K562 (cell line): Measurements from ENCODE around the gene RTL10. TPM values are rescaled to one million over a fixed set of nuclear protein-coding genes. Genes with fewer than 3 reads are reported as not detected.

Experiments
- ATAC-seq: fragments of 200-7000 bp; cut with Tn5 transposase; 3 replicates; pipeline ENCODE4 v1.9.1; 2020; ENCODE audit warnings: moderate library complexity
- BruUV-seq: library from RNA; stranded (reverse); fragments of 400-500 nt; replicated peaks from 2 replicates; lab custom pipeline; 2021; lab: Mats Ljungman, UMichigan
- CTCF ChIA-PET: fragments of 300-600 bp; formaldehyde crosslinking; extraction: SDS; loops from one replicate; lab custom pipeline; 2021; ENCODE audit warnings: low intra/inter-chr PET ratio; lab: Yijun Ruan, JAX
- POLR2A ChIA-PET: fragments of 300-600, 350-650 bp; sonication (Branson Sonifier 250); formaldehyde crosslinking; extraction: SDS; loops from one replicate; lab custom pipeline; 2021; ENCODE audit warnings: antibody characterized with exemption, inconsistent platforms; lab: Yijun Ruan, JAX
- DNase-seq, 4 experiments: peaks; one replicate each; pipeline versions ENCODE4 v3.0.0 to v3.0.0-alpha.2; 2011 to 2018; ENCODE audit warnings: low spot score in 3 of 4, mixed read lengths in 3 of 4; ENCODE audit errors: extremely low read depth in 1 of 4
- FAIRE-seq: peaks from 2 replicates; lab custom pipeline; 2011; peaks lifted over from hg19 to GRCh38; lab: Jason Lieb, UNC
- H2AFZ ChIP-seq: 2 replicates; pipeline ENCODE4 v1.6.0; 2011; ENCODE audit warnings: low read depth, low read length, control low read depth, inconsistent platforms
- H3K27ac ChIP-seq: fragments of 200-600 bp; 3 replicates; pipeline ENCODE4 v1.8.0; 2011; ENCODE audit warnings: low read depth, mild to moderate bottlenecking, control low read depth, inconsistent platforms, low read length, moderate library complexity, mixed read lengths; ENCODE audit errors: extremely low read depth
- H3K27me3 ChIP-seq, 2 experiments: fragments of 300-600 bp in 1 of 2; 2 replicates in 1 of 2; 3 replicates in 1 of 2; pipeline versions ENCODE4 v1.6.0 to v1.8.0; 2011; ENCODE audit warnings: inconsistent platforms in 2 of 2, low read length in 2 of 2, mild to moderate bottlenecking in 1 of 2, mixed read lengths in 1 of 2, moderate library complexity in 1 of 2; ENCODE audit not compliant: control insufficient read depth in 2 of 2, insufficient read depth in 2 of 2
- H3K36me3 ChIP-seq: fragments of 300-600 bp; 3 replicates; pipeline ENCODE4 v1.8.0; 2011; ENCODE audit warnings: mild to moderate bottlenecking, low read length, inconsistent platforms; ENCODE audit not compliant: control insufficient read depth, insufficient read depth
- H3K4me1 ChIP-seq, 2 experiments: fragments of 200-600 bp in 1 of 2; replicated peaks in 1 of 2; 2 replicates in 1 of 2; 3 replicates in 1 of 2; pipeline versions ENCODE4 v1.5.1 to v1.8.0; 2011; ENCODE audit warnings: inconsistent platforms in 2 of 2, low read length in 2 of 2, mild to moderate bottlenecking in 1 of 2, mixed read lengths in 1 of 2, moderate library complexity in 1 of 2; ENCODE audit not compliant: control insufficient read depth in 2 of 2, insufficient read depth in 2 of 2
- H3K4me2 ChIP-seq: 2 replicates; pipeline ENCODE4 v1.6.1; 2011; ENCODE audit warnings: low read length, control low read depth, inconsistent platforms, mixed read lengths; ENCODE audit not compliant: insufficient read depth
- H3K4me3 ChIP-seq: fragments of 200-600 bp; sonication (generic), shearing (Covaris generic); 2 replicates; pipeline ENCODE4 v1.5.1; 2016; ENCODE audit warnings: control low read depth, inconsistent platforms
- H3K79me2 ChIP-seq: fragments of 200-600 bp; 3 replicates; pipeline ENCODE4 v1.8.0; 2011; ENCODE audit warnings: low read length, inconsistent platforms; ENCODE audit not compliant: control insufficient read depth, insufficient read depth
- H3K9ac ChIP-seq, 2 experiments: 2 replicates each; pipeline versions ENCODE4 v1.6.0 to v1.6.1; 2011; ENCODE audit warnings: low read depth in 2 of 2, low read length in 2 of 2, control low read depth in 1 of 2, inconsistent platforms in 1 of 2, mild to moderate bottlenecking in 1 of 2, mixed read lengths in 1 of 2; ENCODE audit not compliant: insufficient read depth in 1 of 2
- H3K9me1 ChIP-seq: one replicate; pipeline ENCODE4 v1.6.0; 2011; ENCODE audit warnings: inconsistent platforms, mild to moderate bottlenecking, low read length, moderate library complexity; ENCODE audit not compliant: control insufficient read depth, insufficient read depth
- H3K9me3 ChIP-seq: replicated peaks from 2 replicates; pipeline ENCODE4 v1.5.1; 2011; ENCODE audit warnings: low read depth, low read length, inconsistent platforms; ENCODE audit not compliant: control insufficient read depth, insufficient read depth
- H4K20me1 ChIP-seq: replicated peaks from 2 replicates; pipeline ENCODE4 v1.6.1; 2011; ENCODE audit warnings: low read length, inconsistent platforms, mixed read lengths; ENCODE audit not compliant: control insufficient read depth, insufficient read depth
- BHLHE40 ChIP-seq: IDR thresholded peaks from 2 replicates; pipeline ENCODE4 v1.6.1; 2011; ENCODE audit warnings: low read length, improper control_type of control experiment
- CHD2 ChIP-seq: IDR thresholded peaks from 2 replicates; pipeline ENCODE4 v1.6.1; 2011; ENCODE audit warnings: low read depth, low read length
- FIP1L1 ChIP-seq: fragments of 200-400 bp; formaldehyde crosslinking; IDR thresholded peaks from 2 replicates; pipeline ENCODE4 v1.6.1; 2018; ENCODE audit warnings: mild to moderate bottlenecking, low read depth, low read length; ENCODE audit not compliant: poor library complexity, severe bottlenecking
- HMGN3 ChIP-seq: IDR thresholded peaks from 2 replicates; pipeline ENCODE4 v1.6.1; 2011; ENCODE audit warnings: borderline replicate concordance, low read depth, mild to moderate bottlenecking, mixed read lengths, low read length; ENCODE audit not compliant: insufficient read length; ENCODE audit errors: extremely low read depth
- POLR2G ChIP-seq: fragments of 200-400 bp; formaldehyde crosslinking; IDR thresholded peaks from 2 replicates; pipeline ENCODE4 v1.6.1; 2017; ENCODE audit warnings: low read depth, mild to moderate bottlenecking, antibody characterized with exemption, low read length, moderate library complexity
- RBFOX2 ChIP-seq: fragments of 200-400 bp; formaldehyde crosslinking; IDR thresholded peaks from 2 replicates; pipeline ENCODE4 v1.6.1; 2017; ENCODE audit warnings: low read depth, mild to moderate bottlenecking, low read length, moderate library complexity
- SMAD2 ChIP-seq: fragments of 150-350 bp; IDR thresholded peaks from 2 replicates; pipeline ENCODE4 v1.6.1; 2014; ENCODE audit warnings: low read depth, mild to moderate bottlenecking, low read length
- WGBS: fragments of 100-300 bp; shearing (Covaris generic); methylation state at CpG from one replicate; pipeline ENCODE4 v1.1.6; 2016; ENCODE audit warnings: low coverage, mixed read lengths; ENCODE audit not compliant: insufficient coverage; ENCODE audit errors: missing lambda C conversion rate; 5-methylcytosine and 5-hydroxymethylcytosine counted together
- in situ Hi-C: fragments of 300-500 bp; cut with MboI; formaldehyde crosslinking; loops from 4 replicates; pipeline ENCODE4 v1.15.0; 2018; ENCODE audit warnings: inconsistent platforms, mixed read lengths
- intact Hi-C: fragments of 100-400 bp; cut with micrococcal nuclease; formaldehyde crosslinking; loops from 2 replicates; pipeline ENCODE4 v1.14.2; 2022
- polyA plus RNA-seq, 8 experiments: library from polyadenylated mRNA; depleted of rRNA in 4 of 8; stranded (reverse) in 5 of 8; unstranded in 3 of 8; fragments of >200 nt; fragmentation: Nextera tagmentation in 2 of 8; fragmentation: Illumina TruSeq in 1 of 8; extraction: Ambion mirVana in 2 of 8; extraction: Trizol in 1 of 8; gene quantifications; 2 replicates each; pipeline versions ENCODE4 v1.2.1 to v1.2.3, GENCODE V29; 2011 to 2014; ENCODE audit warnings: inconsistent platforms in 1 of 8, missing spikeins in 1 of 8
- total RNA-seq, 7 experiments: library from RNA; depleted of rRNA in 6 of 7; stranded (reverse); fragments of >200 nt in 6 of 7; fragmentation: Illumina TruSeq in 2 of 7; extraction: Trizol in 2 of 7; gene quantifications; 2 replicates each; pipeline versions ENCODE4 v1.2.1 to v1.2.3, GENCODE V29; 2011 to 2021; ENCODE audit warnings: low replicate concordance in 1 of 7
- TF ChIP-seq, protein P1 (sequence below): fragments of 250-450 bp; sonication (Bioruptor Pico); IDR thresholded peaks from 2 replicates; pipeline ENCODE4 v1.4.0; 2020; ENCODE audit warnings: borderline replicate concordance

The RTL10 gene
- total and polyA plus RNA-seq, 9 of the 15 experiments (the other 6 are each of a cell fraction or from before 2014, with no cell fraction given), result 19.8 to 75.5 (median 32.5) TPM

- Histone ChIP-seq H3K4me2 (no peak overlapping the region), H3K9me3 (no peaks in the 10 kb centered on the region), H3K9ac (peak overlapping the region in 1 of 2 experiments; percentile 64; a peak in 2 of 4 replicates), H3K27ac (no peak overlapping the region), H3K4me3 (no peak overlapping the region), H2AFZ (no peak overlapping the region), H3K36me3 (peaks cover 10% of the 10 kb centered on the region; the same call in 2 of the 3 replicates), H3K27me3 (no peaks in the 10 kb centered on the region), H3K79me2 (no peaks in the 10 kb centered on the region), H3K9me1 (no peaks in the 10 kb centered on the region), H4K20me1 (peaks cover 6% of the 10 kb centered on the region; the same call in 1 of the 2 replicates), H3K4me1 (peaks cover 0 to 38% of the 10 kb centered on the region in 2 experiments; a peak in 2 of 5 replicates)
- intact Hi-C loops (no loop called here), in situ Hi-C loops (no loop called here)
- 67% methylated on average over 12 of the region's 12 CpGs for WGBS
- DNase-seq, result no peak
- TF ChIP-seq SMAD2 (no peak), CHD2 (no peak), RBFOX2 (peak; percentile 40; the same call in 1 of the 2 replicates), HMGN3 (peak; percentile 34), POLR2G (peak; percentile 28; the same call in 1 of the 2 replicates), BHLHE40 (peak; percentile 50; the same call in 1 of the 2 replicates), FIP1L1 (peak; percentile 34)
- TF ChIP-seq, protein P1, sequence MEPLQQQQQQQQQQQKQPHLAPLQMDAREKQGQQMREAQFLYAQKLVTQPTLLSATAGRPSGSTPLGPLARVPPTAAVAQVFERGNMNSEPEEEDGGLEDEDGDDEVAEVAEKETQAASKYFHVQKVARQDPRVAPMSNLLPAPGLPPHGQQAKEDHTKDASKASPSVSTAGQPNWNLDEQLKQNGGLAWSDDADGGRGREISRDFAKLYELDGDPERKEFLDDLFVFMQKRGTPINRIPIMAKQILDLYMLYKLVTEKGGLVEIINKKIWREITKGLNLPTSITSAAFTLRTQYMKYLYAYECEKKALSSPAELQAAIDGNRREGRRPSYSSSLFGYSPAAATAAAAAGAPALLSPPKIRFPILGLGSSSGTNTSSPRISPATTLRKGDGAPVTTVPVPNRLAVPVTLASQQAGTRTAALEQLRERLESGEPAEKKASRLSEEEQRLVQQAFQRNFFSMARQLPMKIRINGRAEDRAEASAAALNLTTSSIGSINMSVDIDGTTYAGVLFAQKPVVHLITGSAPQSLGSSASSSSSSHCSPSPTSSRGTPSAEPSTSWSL (CRISPR knock-in tag), result no peak
- FAIRE-seq, result no peak
- no peak; the same call in 2 of the 3 replicates for ATAC-seq
- ChIA-PET CTCF (no interaction called here), POLR2A (interaction anchor here (0.7 to 11.2 kb wide), 11 partner anchors 10 to 490 kb away, joined by 3 to 141 read pairs (median 5); no protein-coding TSS in a partner anchor)
- BruUV-seq, result no TSS peak
Observed at GRCh38 chr22:19903513-19903912, 48.8 kb upstream of the RTL10 start.
